Measurements from ENCODE around the gene TRPM3. TPM values are rescaled to one million over a fixed set of nuclear protein-coding genes. Genes with fewer than 3 reads are reported as not detected.

The TRPM3 gene
- total and polyA plus RNA-seq, 2 of the 8 experiments (the other 6 are each of a cell fraction or from before 2014, with no cell fraction given): 2.4 to 10.9 TPM

- POLR2A ChIA-PET (ENCODE audit: partially characterized antibody): no interaction called here
- Histone ChIP-seq H3K23me2 (ENCODE audit: low read depth, low read length) (no peaks in the 10 kb centered on the region), H3K79me1 (ENCODE audit: low read depth, low read length) (no peaks in the 10 kb centered on the region), H3K4ac (replicated peaks; ENCODE audit: insufficient read length, low read depth, low read length) (no peak overlapping the region), H4K5ac (ENCODE audit: insufficient read length, low read depth, low read length) (no peak overlapping the region), H2BK12ac (ENCODE audit: low read depth, low read length) (no peak overlapping the region), H3K4me2 (ENCODE audit: insufficient read depth in 1 of 2, low read depth in 2 of 2, low read length in 2 of 2) (no peak overlapping the region), H2AFZ (ENCODE audit: low read length) (no peak overlapping the region), H2BK120ac (replicated peaks; ENCODE audit: low read depth, low read length) (no peak overlapping the region), H2BK15ac (ENCODE audit: low read length) (no peak overlapping the region), H3K27me3 (replicated peaks in 1 of 4; ENCODE audit: control insufficient read depth in 3 of 4, extremely low read depth in 1 of 4, insufficient read depth in 3 of 4, low read length in 3 of 4) (no peaks in the 10 kb centered on the region; a peak in 3 of 7 replicates), H3K79me2 (ENCODE audit: control insufficient read depth in 1 of 2, insufficient read depth in 2 of 2, low read length in 2 of 2) (no peaks in the 10 kb centered on the region), H2BK5ac (ENCODE audit: low read depth, low read length) (no peak overlapping the region), H3K27ac (ENCODE audit: low read depth, low read length) (no peak overlapping the region), H4K8ac (ENCODE audit: extremely low read depth, insufficient read depth, low read length) (no peak overlapping the region), H2AK5ac (ENCODE audit: low read depth, low read length) (no peak overlapping the region), H3K18ac (ENCODE audit: extremely low read depth, low read length) (no peak overlapping the region), H2BK20ac (ENCODE audit: low read length) (no peak overlapping the region), H3K4me3 (ENCODE audit: extremely low read depth in 1 of 4, insufficient read depth in 2 of 4, low read depth in 3 of 4, low read length in 4 of 4) (no peak overlapping the region), H3K9ac (replicated peaks in 1 of 4; ENCODE audit: extremely low read depth in 1 of 4, low read depth in 3 of 4, low read length in 3 of 4) (no peak overlapping the region), H3K4me1 (replicated peaks in 1 of 4; ENCODE audit: control insufficient read depth in 3 of 4, insufficient read depth in 4 of 4, low read length in 3 of 4) (peaks cover 0 to 4% (median 0%) of the 10 kb centered on the region in 4 experiments; a peak in 2 of 7 replicates), H3K9me3 (ENCODE audit: insufficient read depth in 2 of 2, low read depth in 1 of 2, low read length in 1 of 2) (no peaks in the 10 kb centered on the region), H4K91ac (replicated peaks; ENCODE audit: insufficient read length, low read length) (no peak overlapping the region), H3K14ac (ENCODE audit: insufficient read length) (no peak overlapping the region), H3K56ac (replicated peaks; ENCODE audit: insufficient read length, low read depth, low read length) (no peak overlapping the region), H3K23ac (ENCODE audit: insufficient read length) (no peak overlapping the region), H3K36me3 (ENCODE audit: control insufficient read depth in 2 of 4, insufficient read depth in 4 of 4, low read length in 3 of 4) (no peaks in the 10 kb centered on the region), H4K20me1 (replicated peaks in 1 of 2; ENCODE audit: control insufficient read depth in 1 of 2, insufficient read depth in 2 of 2, low read length in 2 of 2) (no peaks in the 10 kb centered on the region)
- CTCF ChIA-PET (ENCODE audit: partially characterized antibody): interaction anchor here (1.6 kb wide), 1 partner anchor 19 kb away, joined by 5 read pairs; no protein-coding TSS in a partner anchor
- DNase-seq (ENCODE audit: low read depth in 1 of 2, low spot score in 2 of 2) (no peak), FAIRE-seq (no peak)
- TF ChIP-seq SUZ12 (IDR thresholded peaks at IDR 0.05; ENCODE audit: low read length): no peak
- no peak for TF ChIP-seq SIRT6 (IDR thresholded peaks at IDR 0.05; ENCODE audit: low read length)
- no peak for TF ChIP-seq SAP30 (IDR thresholded peaks at IDR 0.05; ENCODE audit: insufficient read depth, insufficient replicate concordance, low read length)
- TF ChIP-seq CHD1 (IDR thresholded peaks at IDR 0.05; ENCODE audit: low read depth, low read length): no peak
- TF ChIP-seq HDAC6 (IDR thresholded peaks at IDR 0.05; ENCODE audit: low read depth, low read length): no peak
- no peak for TF ChIP-seq ASH2L (IDR thresholded peaks at IDR 0.05; ENCODE audit: low read length)
- TF ChIP-seq, protein P1, sequence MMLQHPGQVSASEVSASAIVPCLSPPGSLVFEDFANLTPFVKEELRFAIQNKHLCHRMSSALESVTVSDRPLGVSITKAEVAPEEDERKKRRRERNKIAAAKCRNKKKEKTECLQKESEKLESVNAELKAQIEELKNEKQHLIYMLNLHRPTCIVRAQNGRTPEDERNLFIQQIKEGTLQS (IDR thresholded peaks at IDR 0.05; ENCODE audit: insufficient read depth, low read depth, low read length): no peak
- TF ChIP-seq NANOG (IDR thresholded peaks at IDR 0.05; ENCODE audit: insufficient read depth, low read depth, low read length, poor library complexity, severe bottlenecking): no peak
- no peak for TF ChIP-seq NRF1 (IDR thresholded peaks at IDR 0.05; ENCODE audit: low read depth, low read length)
- no peak for TF ChIP-seq CBX8 (IDR thresholded peaks at IDR 0.05; ENCODE audit: borderline replicate concordance, low read depth, low read length)
- no peak for TF ChIP-seq EP300 (IDR thresholded peaks at IDR 0.05; ENCODE audit: borderline replicate concordance in 1 of 2, low read depth in 2 of 2, low read length in 2 of 2)
- TF ChIP-seq CEBPB (IDR thresholded peaks at IDR 0.05; ENCODE audit: low read depth, low read length): no peak
- 83% methylated on average over 4 of the region's 4 CpGs; no CpG with 5 or more reads in 1 of the 2 experiments for WGBS, 2 experiments (ENCODE audit: extremely low coverage in 1 of 2, insufficient coverage in 1 of 2, insufficient read length in 1 of 2, insufficient replicate concordance in 2 of 2, low coverage in 1 of 2, low lambda C conversion rate in 2 of 2, missing lambda C conversion rate in 1 of 2)
These were observed 125.9 kb downstream of the TRPM3 start for GRCh38 chr9:70995511-70995910.

All from H1 (cell line).